AG20443 (cell line): ENCODE data around the gene MGP.

ENCODE experiments used
- DNase-seq: peaks from one replicate; pipeline ENCODE4 v3.0.0; 2012; ENCODE audit warnings: low spot score, mixed read lengths

MGP gene

GRCh38 chr12:14885718-14886221, at the start of gene MGP:
MGP (minus strand) TSS chr12:14885854; CDS start chr12:14885791, 63 bp downstream.
- no peak for DNase-seq

- no peak for DNase-seq
Observed at GRCh38 chr12:14935031-14935430, 49.4 kb upstream of the MGP start.

GRCh38 chr12:14934511-14934910, 48.9 kb upstream of the MGP start:
- no peak for DNase-seq

- no peak for DNase-seq
Observed at GRCh38 chr12:14931791-14932560, 46.3 kb upstream of the MGP start.

GRCh38 chr12:14931359-14931758, 45.7 kb upstream of the MGP start:
- no peak for DNase-seq

GRCh38 chr12:14930299-14930698, 44.6 kb upstream of the MGP start:
- no peak for DNase-seq

- DNase-seq: no peak
Observed at GRCh38 chr12:14928931-14929330, 43.3 kb upstream of the MGP start.

GRCh38 chr12:14927267-14927666, 41.6 kb upstream of the MGP start:
- DNase-seq: no peak

GRCh38 chr12:14924541-14924940, 38.9 kb upstream of the MGP start:
- no peak for DNase-seq

GRCh38 chr12:14923944-14924343, 38.3 kb upstream of the MGP start:
- no peak for DNase-seq

GRCh38 chr12:14921218-14921617, 35.6 kb upstream of the MGP start:
- DNase-seq: no peak

- no peak for DNase-seq
Observed at GRCh38 chr12:14920475-14921126, 34.9 kb upstream of the MGP start.

GRCh38 chr12:14919455-14919854, 33.8 kb upstream of the MGP start:
- no peak for DNase-seq

- no peak for DNase-seq
Observed at GRCh38 chr12:14915736-14916135, 30.1 kb upstream of the MGP start.

- no peak for DNase-seq
Observed at GRCh38 chr12:14913381-14913781, 27.7 kb upstream of the MGP start.

- DNase-seq: no peak
Observed at GRCh38 chr12:14911131-14911530, 25.5 kb upstream of the MGP start.

- DNase-seq: no peak
Observed at GRCh38 chr12:14910090-14910915, 24.6 kb upstream of the MGP start.

GRCh38 chr12:14907953-14908352, 22.3 kb upstream of the MGP start:
- DNase-seq: no peak

GRCh38 chr12:14906114-14906513, 20.5 kb upstream of the MGP start:
- no peak for DNase-seq

- no peak for DNase-seq
Observed at GRCh38 chr12:14905269-14906004, 19.8 kb upstream of the MGP start.

- DNase-seq: no peak
Observed at GRCh38 chr12:14904854-14905253, 19.2 kb upstream of the MGP start.
